Activated CD4-positive, alpha-beta T cell treated with anti-CD3 and anti-CD28 coated beads for 48 hours (primary cell): ENCODE data around the gene MGAT5B.
"Not testable (repeated sequence)": the region's sequence is repeated elsewhere in the genome, so short reads cannot be mapped to it uniquely, and the experiment has no call there.

Source experiments
- DNase-seq: peaks from one replicate; pipeline ENCODE4 v3.0.0-alpha.2; 2020

MGAT5B gene

GRCh38 chr17:76849160-76849559 lies 19.0 kb upstream of the MGAT5B start:
- not testable (repeated sequence) for DNase-seq

DNA sequence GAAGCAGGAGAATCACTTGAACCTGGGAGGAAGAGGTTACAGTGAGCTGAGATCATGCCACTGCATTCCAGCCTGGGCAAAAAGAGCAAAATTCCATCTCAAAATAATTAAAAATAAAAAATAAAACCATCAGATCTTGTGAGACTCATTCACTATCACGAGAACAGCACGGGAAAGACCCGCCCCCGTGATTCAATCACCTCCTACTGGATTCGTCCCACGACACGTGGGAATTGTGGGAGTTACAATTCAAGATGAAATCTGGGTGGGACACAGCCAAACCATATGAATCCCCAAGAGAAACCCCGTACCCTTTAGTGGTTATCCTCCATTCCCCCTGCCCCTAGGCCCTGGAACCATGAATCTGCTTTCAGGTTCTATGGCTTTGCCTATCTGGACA lies 15.4 kb upstream of the MGAT5B start:
- no peak for DNase-seq

GRCh38 chr17:76855105-76855504 lies 13.1 kb upstream of the MGAT5B start:
- DNase-seq: no peak

DNA sequence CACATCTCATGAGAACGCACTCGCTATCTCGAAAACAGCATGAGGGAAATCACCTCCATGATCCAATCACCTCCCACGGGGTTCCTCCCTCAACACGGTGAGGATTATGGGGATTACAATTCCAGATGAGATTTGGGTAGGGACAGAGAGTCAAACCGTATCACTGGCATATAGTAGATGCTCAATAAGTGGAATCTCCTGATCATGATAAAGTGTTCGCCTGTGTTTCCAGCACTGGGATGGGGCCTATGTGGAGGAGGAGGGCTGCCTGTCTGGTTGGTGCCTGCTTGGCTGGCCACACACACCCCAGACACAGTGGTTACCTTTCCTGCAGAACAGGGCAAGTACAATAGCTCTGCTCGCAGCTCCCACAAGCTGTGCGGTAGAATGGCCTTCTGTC lies 6.1 kb upstream of the MGAT5B start:
- no peak for DNase-seq

- no peak for DNase-seq
Observed at GRCh38 chr17:76862494-76862893, 5.7 kb upstream of the MGAT5B start.

DNA sequence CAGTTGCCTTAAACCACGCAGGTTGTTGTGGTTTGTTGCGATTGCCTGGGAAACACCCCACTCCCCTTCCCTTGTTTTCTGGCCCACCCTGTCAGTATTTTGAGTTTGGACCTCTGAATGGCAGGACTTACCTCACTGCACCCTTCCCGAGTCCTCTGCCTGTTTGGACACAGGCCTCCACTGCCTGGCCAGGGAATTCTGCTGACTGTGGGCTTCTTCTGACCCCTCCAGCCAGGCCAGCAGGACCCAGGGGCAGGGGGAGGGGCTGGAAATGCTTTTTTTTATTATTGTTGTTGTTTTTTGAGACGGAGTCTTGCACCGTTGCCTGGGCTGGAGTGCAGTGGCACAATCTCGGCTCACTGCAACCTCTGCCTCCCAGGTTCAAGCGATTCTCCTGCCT lies 4.2 kb upstream of the MGAT5B start:
- no peak for DNase-seq

- DNase-seq: no peak
Observed at GRCh38 chr17:76865174-76865573, 3.0 kb upstream of the MGAT5B start.

DNA sequence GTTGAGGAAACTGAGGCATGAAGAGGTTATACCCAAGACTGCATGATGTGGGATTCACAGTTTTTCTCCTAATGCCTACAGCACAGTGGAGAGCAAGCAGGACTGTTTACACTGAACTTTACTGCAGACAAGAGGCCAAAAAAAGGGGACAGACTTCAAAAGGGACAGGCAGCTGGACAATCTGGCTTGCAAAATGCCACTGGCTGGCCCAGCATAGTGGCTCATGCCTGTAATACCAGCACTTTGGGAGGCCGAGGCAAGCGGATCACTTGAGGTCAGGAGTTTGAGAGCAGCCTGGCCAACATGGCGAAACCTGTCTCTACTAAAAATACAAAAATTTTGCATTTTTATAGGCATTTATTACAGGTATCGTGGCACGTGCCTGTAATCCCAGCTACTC lies 2.0 kb upstream of the MGAT5B start:
- DNase-seq: no peak

DNA sequence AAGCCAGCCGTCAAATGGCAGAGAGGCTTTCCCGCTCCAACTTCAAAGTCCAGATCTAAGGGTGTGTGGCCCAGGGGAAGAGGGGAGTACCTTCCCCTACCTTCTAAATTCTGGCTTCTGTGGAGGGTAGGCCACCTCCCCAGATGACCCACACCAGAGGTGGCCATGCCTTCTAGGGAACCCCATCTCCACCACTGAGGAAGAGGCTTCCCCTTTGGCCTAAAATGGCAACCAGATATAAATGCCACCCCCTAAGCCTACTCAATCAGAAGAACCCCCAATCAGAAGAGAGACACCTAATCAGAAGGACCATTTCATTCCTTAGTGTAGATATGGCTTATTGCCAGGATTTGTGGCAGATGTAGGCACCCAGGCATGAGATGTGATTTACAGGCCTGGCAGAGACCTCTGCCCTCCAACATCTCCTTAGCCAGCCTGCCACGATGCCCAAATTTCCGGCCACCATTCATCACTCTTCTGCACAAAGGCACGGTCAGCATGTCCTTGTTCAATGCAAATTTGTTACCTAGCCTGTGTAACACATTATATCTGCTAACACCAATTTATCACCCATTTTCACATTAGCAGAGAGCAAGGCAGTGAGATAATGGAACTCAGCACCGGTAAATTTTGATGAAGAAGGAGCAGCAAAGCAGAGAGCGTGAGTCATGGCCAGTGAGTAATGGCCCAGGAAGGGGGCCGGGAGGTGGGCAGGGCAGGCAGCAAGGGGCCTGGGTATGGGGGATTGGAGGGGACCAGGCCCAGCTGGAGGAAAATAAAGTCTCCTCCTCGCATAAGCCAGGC lies 1.2 kb upstream of the MGAT5B start:
- no peak for DNase-seq

DNA sequence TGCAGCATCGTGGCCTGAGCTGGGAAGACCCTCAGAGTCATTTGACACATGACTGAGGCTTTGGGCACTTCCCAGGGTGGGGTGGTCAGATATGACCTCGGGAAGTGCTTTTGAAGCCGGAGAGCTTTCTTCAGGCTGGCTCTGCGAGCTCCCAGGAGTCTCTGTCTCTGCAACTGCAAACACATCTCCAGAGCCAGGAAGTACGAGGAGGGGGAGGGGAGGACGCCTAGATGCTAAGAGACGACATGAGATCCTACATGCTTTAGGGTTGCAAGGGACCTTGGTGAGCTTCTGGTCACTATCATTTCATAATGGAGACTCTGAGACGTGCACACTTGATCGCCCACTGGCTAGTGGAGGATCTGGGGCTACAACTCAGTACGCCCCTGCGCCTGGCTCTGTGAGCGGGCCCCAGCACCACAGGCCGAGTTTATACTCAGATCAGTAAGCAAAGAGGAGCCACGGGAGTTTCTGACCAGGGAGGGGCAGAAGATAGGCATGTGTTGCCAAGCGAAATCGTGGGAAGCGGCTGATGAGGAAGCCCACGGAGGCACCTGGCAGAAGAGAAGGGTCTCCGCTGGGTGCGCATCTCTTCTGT lies 527 bp upstream of the MGAT5B start:
- DNase-seq: no peak

GRCh38 chr17:76868669-76869495 lies 678 bp downstream of the MGAT5B start:
- DNase-seq: no peak

DNA sequence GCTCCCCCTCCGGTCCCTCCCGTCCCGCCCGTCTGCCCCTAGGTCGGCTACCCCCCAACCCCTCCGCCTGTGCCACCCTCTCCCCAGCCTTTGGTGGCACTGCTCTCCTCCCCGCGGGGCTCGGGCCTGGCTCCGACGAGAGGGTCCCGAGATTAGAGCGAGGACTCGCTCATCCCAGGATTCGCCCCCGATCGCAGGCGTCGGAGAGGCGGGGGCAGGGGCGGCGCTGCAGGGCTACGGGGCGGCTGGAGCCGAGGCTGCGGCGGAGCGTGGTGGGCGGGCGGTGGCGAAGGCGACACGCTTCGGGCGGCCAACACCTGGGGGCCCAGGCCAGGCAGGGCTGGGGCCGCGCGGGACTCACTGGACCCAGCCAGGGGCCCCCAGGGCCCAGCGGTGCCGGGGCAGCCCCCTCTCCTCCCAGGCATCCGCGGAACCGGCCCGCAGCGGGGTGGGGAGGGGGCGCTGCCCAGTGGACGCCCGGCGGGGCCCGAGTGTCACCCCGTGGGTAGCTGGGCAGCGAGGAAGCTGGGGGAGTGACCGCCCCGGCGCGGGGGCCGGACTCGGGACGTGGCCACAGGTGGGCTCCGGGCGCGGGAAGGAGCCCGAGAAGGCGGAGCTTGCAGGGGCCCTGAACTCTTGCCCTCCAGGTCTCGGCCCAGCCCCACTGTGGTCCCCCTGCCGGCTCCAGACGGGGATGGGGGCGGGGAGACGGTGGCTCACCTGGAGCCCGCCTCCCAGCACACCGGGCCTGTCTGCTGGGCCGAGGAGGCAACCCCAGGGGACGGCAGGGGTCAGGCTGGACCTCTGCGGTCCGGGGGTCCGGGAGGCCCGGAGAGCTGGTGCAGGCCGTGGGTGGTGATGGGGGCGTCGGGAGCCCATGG lies 1.5 kb downstream of the MGAT5B start:
- no peak for DNase-seq

DNA sequence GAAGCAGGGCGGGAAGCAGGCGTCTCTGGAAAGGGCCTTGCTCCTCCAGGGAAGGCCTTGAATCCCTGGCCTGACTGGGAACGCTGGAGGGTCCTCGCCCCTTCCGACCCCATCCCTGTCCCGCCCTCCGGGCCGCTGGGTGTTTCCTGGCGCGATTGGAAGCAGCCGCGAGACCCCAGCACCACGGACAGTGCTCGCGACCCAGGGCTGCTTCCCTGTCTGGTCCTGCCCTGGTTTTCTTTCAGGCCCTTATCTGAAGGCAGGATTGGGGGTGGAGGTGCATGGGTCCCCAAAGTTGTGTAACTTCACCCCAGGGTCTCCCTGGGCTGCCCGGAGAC lies 2.1 kb downstream of the MGAT5B start:
- no peak for DNase-seq

DNA sequence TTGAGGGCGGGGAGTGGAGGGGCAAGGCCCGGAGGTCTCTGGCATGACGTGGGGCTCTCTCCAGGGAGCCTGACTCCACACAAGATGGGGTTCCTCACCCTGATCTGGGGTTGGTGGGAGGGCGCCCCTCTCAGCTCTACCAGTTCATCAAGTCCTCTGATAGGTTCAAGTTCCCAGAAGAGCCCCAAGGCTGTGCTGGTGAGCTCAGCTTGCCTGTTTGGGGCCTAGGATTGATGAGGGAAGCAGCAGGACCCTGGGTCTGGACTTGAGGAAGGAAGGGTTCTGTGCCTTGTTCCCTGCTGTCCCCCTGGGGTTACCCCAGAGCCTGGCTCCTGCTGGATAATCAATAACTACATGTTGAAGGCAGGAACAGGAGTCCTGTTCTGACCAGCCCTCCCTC lies 3.5 kb downstream of the MGAT5B start:
- DNase-seq: no peak

- DNase-seq: peak; percentile 25
Observed at GRCh38 chr17:76872221-76872873, 4.1 kb downstream of the MGAT5B start.

GRCh38 chr17:76872874-76873221 lies 4.6 kb downstream of the MGAT5B start:
- DNase-seq: no peak

DNA sequence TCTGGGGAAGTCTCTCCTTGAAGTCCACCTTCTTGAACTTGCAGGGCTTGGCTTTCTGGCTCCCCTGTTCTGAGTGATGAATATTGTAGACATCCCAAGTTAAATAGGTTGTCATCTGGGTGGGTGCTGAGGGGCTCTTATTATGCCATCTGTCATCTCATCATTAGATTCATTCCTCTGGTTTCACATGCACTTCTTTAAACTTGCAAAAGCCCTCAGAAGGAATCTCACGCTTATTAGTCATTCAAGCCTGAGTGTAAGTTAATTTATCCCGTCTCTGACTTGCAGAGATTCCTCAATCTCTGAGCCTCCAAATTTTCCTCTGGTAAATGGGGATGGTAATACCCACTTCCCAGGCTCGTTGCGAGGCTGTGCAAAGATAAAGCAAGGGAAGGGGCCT lies 5.7 kb downstream of the MGAT5B start:
- DNase-seq: no peak

DNA sequence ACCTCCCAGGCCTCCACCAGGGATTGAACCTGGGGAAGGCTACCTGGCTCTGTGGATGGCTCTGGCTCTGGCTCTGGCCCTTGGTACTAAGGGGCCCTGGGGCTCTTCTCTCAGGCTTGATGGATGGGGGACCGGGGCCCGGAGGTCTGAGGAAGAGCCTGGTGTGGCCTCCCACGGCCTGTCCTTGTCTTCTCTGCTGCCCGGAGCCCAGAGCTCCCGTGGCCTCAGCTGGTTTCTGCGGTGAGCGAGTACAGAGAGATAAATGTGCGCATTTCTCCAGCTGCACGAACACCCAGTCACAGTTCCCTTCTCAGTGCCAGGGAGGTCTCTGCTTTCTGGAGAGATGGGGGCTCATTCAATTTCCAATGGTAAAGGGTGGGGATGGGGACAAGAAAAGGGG lies 9.2 kb downstream of the MGAT5B start:
- DNase-seq: no peak

DNA sequence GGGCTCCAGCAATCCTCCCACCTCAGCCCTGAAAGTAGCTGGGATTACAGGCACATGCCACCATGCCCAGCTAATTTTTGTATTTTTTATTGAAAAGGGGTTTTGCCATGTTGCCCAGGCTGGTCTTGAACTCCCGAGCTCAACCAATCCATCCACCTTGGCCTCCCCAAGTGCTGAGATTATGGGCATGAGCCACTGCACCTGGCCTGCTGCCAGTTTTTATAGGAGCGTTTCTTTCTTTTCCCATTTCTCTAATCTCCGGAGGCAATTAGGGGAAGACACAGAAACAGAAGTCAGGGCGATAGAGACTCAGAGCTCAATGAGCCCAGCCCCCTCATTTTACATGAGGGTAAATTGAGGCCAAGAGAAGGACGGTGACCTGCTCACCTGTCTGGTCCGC lies 10.4 kb downstream of the MGAT5B start:
- no peak for DNase-seq

DNA sequence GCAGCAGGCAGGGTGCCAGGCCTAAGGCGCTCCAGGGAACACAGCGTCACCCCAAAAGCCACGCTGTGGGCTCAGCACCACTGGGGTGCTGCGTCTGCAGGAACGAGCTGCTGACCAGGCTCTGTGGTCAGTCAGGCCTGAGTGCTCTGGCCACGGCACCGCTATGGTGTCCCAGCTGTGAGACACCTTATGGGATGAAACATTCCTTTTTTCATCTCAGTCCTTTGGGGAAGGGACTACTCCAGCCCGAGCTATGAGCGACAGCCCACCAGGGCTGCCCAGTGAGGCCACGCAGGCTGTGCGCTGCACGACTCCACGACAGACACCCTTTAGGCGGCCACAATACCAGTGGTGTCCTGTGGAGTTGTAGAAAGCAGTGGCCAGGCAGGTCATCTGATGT lies 11.1 kb downstream of the MGAT5B start:
- DNase-seq: no peak

DNA sequence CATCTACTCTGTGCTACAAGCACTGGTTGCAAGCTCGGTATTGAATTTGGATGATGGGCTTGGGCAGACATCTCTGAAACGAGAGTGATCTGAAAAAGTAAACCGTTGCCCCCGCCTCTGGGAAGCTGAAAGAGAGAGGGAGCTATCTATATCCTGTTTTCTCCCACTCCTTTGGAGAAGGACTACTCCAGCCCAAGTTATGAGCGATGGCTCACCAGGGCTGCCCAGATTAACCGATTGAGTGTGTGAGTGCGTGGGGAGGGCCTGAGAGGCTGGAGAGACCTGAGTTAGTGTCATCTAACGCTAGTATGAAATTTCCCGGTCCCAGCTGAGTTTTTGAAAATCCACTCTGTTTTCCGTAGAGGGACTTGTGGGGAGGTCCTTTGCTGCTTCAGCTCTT lies 11.5 kb downstream of the MGAT5B start:
- DNase-seq: no peak

DNA sequence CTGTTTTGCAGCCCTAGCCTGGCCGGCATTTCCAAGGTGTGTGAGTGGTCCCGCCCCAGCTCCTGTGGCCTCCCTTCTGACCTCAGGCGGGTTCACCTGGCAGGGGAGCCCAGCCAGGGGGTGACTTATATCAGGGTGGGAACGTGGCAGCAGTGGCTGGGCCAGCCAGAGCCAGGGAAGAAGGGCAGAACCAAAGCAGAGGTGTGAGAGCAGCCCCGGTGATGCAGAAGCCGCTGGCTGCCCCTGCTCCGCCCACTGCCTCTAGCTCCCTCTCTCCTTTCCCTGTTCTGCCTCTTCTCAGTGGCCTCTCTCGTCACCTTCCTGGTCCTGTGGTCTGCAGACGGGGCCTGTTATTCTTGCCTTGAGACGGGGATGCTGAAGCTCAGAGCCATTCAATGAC lies 12.1 kb downstream of the MGAT5B start:
- no peak for DNase-seq

DNA sequence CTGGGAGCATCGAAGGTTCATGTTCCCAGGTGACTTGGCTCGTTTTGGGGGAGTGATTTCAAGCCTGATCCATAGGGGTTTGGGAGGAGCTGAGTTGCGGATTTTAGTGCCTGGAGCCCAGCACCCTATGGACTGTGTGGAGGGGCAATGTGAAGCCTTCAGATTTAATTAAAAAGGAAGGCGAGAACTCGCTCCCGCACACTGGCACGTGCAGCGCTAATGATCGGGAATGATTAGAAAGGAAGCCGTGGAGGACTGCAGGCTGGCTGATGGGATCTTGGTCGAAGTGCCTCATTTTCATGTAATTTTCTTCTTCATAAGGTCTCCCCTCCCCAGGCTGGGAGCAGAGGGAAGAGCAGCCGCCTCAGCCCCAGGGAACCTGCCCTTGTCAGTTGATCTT lies 12.8 kb downstream of the MGAT5B start:
- no peak for DNase-seq
